ENCODE data around the gene ING2.

DNA sequence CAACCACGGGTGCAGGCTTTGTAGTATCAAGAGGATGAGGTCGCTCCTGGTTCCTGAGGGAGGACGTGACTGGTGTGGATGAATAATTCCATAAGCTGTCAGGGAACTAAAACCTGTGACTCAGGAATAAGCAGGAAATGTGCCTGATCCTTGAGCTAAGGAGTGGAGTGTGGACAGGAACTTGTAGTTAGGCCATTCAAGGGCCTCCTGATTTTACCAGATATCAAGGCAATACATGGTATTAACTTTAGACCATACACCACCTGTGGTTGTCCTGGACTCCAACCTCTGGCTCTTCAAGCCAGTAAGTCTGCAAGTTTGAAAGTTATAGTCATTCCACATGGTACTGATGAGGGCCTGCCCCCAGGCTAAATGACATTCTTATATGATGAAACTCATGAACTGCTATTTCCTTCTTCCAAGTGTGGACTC is 12.1 kb upstream of the ING2 start:
- TF ChIP-seq RAD21 (IDR thresholded peaks at IDR 0.05; ENCODE audit: insufficient read depth, low read depth, low read length) (no peak), EGR1 (IDR thresholded peaks at IDR 0.05; ENCODE audit: borderline replicate concordance in 1 of 2, low read depth in 2 of 2, low read length in 2 of 2) (no peak), STAT3 (IDR thresholded peaks at IDR 0.05; ENCODE audit: low read depth, low read length) (no peak), SP1 (IDR thresholded peaks at IDR 0.05; ENCODE audit: low read depth, low read length) (no peak), GABPA (IDR thresholded peaks at IDR 0.05; ENCODE audit: low read depth) (no peak), FOXK2 (IDR thresholded peaks at IDR 0.05) (no peak), CBFB (IDR thresholded peaks at IDR 0.05; ENCODE audit: low read depth) (no peak)
- TF ChIP-seq, protein P1, sequence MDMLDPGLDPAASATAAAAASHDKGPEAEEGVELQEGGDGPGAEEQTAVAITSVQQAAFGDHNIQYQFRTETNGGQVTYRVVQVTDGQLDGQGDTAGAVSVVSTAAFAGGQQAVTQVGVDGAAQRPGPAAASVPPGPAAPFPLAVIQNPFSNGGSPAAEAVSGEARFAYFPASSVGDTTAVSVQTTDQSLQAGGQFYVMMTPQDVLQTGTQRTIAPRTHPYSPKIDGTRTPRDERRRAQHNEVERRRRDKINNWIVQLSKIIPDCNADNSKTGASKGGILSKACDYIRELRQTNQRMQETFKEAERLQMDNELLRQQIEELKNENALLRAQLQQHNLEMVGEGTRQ (IDR thresholded peaks at IDR 0.05; ENCODE audit: borderline replicate concordance, low read depth, low read length) = no peak
- TF ChIP-seq, protein P2, sequence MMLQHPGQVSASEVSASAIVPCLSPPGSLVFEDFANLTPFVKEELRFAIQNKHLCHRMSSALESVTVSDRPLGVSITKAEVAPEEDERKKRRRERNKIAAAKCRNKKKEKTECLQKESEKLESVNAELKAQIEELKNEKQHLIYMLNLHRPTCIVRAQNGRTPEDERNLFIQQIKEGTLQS (IDR thresholded peaks at IDR 0.05; ENCODE audit: borderline replicate concordance, extremely low read depth, low read depth, low read length) = no peak
- TF ChIP-seq, protein P3, sequence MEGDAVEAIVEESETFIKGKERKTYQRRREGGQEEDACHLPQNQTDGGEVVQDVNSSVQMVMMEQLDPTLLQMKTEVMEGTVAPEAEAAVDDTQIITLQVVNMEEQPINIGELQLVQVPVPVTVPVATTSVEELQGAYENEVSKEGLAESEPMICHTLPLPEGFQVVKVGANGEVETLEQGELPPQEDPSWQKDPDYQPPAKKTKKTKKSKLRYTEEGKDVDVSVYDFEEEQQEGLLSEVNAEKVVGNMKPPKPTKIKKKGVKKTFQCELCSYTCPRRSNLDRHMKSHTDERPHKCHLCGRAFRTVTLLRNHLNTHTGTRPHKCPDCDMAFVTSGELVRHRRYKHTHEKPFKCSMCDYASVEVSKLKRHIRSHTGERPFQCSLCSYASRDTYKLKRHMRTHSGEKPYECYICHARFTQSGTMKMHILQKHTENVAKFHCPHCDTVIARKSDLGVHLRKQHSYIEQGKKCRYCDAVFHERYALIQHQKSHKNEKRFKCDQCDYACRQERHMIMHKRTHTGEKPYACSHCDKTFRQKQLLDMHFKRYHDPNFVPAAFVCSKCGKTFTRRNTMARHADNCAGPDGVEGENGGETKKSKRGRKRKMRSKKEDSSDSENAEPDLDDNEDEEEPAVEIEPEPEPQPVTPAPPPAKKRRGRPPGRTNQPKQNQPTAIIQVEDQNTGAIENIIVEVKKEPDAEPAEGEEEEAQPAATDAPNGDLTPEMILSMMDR (IDR thresholded peaks at IDR 0.05 in 2 of 3, conservative IDR thresholded peaks at IDR 0.05 in 1 of 3; ENCODE audit: control insufficient read depth in 2 of 3, extremely low read depth in 1 of 3, insufficient read depth in 1 of 3, low read depth in 3 of 3, low read length in 3 of 3) = no peak
